AG04450 (cell line): ENCODE measurements around the gene CEACAM4. TPM values are rescaled to one million over a fixed set of nuclear protein-coding genes. Genes with fewer than 3 reads are reported as not detected.

ENCODE experiments used
- CTCF ChIA-PET: fragments of 300-600, 350-600 bp; formaldehyde crosslinking; extraction: SDS; loops from one replicate; lab custom pipeline; 2022; ENCODE audit warnings: antibody characterized with exemption, inconsistent platforms; lab: Charles Lee
- POLR2A ChIA-PET: fragments of 350-600 bp; formaldehyde crosslinking; extraction: SDS; loops from one replicate; lab custom pipeline; 2021; ENCODE audit warnings: antibody characterized with exemption, inconsistent platforms; lab: Yijun Ruan, JAX
- DNase-seq: peaks from one replicate; pipeline ENCODE4 v3.0.0-alpha.2; 2011; ENCODE audit warnings: low read depth, low spot score
- H3K27ac ChIP-seq: one replicate; pipeline ENCODE4 v1.5.1; 2012; ENCODE audit warnings: low read depth, low read length, control low read depth
- H3K27me3 ChIP-seq: one replicate; pipeline ENCODE4 v1.6.0; 2012; ENCODE audit warnings: low read length; ENCODE audit not compliant: control insufficient read depth, insufficient read depth
- H3K4me3 ChIP-seq: 2 replicates; pipeline ENCODE4 v1.5.1; 2011; ENCODE audit warnings: mild to moderate bottlenecking, low read depth, low read length, control low read depth
- H3K9me3 ChIP-seq: 2 replicates; pipeline ENCODE4 v1.5.1; 2012; ENCODE audit warnings: low read length; ENCODE audit not compliant: control insufficient read depth, insufficient read depth
- CTCF ChIP-seq: IDR thresholded peaks from 2 replicates; pipeline ENCODE4 v1.5.1; 2011; ENCODE audit warnings: low read depth, low read length, control low read depth, inconsistent platforms
- polyA plus RNA-seq: library from polyadenylated mRNA; depleted of rRNA; stranded (reverse); fragments of >200 nt; gene quantifications from 2 replicates; pipeline ENCODE4 v1.2.3, GENCODE V29; 2011

The CEACAM4 gene
- polyA plus RNA-seq, 1 experiment, result not detected

GRCh38 chr19:41588497-41589209 lies 38.2 kb downstream of the CEACAM4 start:
- TF ChIP-seq CTCF, result no peak
- POLR2A ChIA-PET, result no interaction called here
- Histone ChIP-seq H3K27ac (no peak overlapping the region), H3K4me3 (no peak overlapping the region), H3K9me3 (no peaks in the 10 kb centered on the region), H3K27me3 (no peaks in the 10 kb centered on the region)
- no peak for DNase-seq
- CTCF ChIA-PET, result interaction anchor here (1.3 kb wide), 1 partner anchor 9 kb away, joined by 5 read pairs; no protein-coding TSS in a partner anchor

- TF ChIP-seq CTCF, result no peak
- Histone ChIP-seq H3K9me3 (no peaks in the 10 kb centered on the region), H3K27ac (no peak overlapping the region), H3K27me3 (no peaks in the 10 kb centered on the region), H3K4me3 (no peak overlapping the region)
- no peak for DNase-seq
- ChIA-PET CTCF (interaction anchor here (1.2 to 1.3 kb wide), 2 partner anchors 10 to 19 kb away, joined by 3 to 5 read pairs; no protein-coding TSS in a partner anchor), POLR2A (no interaction called here)
These were observed 39.0 kb downstream of the CEACAM4 start for GRCh38 chr19:41587838-41588210.

- H3K27ac ChIP-seq, result no peak overlapping the region
- H3K9me3 ChIP-seq, result peaks cover 5% of the 10 kb centered on the region
- POLR2A ChIA-PET, result no interaction called here
These were observed 39.6 kb downstream of the CEACAM4 start for GRCh38 chr19:41587101-41587837.

DNA sequence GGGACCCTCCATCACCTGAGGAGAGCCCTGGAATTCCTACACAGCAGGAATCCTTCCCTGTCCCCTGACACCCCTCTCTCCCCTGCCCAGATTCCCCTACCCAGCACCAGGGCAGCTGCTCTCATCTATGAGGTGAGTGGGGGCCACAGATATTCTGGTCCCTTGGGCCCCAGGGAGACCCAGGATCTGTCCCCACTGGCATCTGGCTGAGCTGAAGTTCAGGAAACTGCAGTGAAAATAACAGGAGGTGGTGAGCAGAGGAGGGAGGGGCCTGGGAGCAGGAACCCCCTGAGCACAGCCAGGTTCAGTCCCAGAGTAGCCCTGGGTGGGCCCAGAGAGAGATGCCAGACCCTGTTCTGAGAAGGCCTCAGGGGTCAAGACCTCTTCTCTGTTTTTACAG lies 40.8 kb downstream of the CEACAM4 start:
- ChIA-PET POLR2A (no interaction called here), CTCF (no interaction called here)
- Histone ChIP-seq H3K27ac (no peak overlapping the region), H3K4me3 (no peak overlapping the region), H3K9me3 (peaks cover 8% of the 10 kb centered on the region), H3K27me3 (no peaks in the 10 kb centered on the region)
- TF ChIP-seq CTCF, result no peak
- no peak for DNase-seq

More at GRCh38 chr19:41587101-41587837, 39.6 kb downstream of the CEACAM4 start:
- DNase-seq, result no peak
- no peak for TF ChIP-seq CTCF
- H3K4me3 ChIP-seq, result no peak overlapping the region
- no peaks in the 10 kb centered on the region for H3K27me3 ChIP-seq
- CTCF ChIA-PET, result interaction anchor here (0.6 to 1.3 kb wide), 3 partner anchors 9 to 18 kb away, joined by 3 to 5 read pairs (median 3); no protein-coding TSS in a partner anchor

DNA sequence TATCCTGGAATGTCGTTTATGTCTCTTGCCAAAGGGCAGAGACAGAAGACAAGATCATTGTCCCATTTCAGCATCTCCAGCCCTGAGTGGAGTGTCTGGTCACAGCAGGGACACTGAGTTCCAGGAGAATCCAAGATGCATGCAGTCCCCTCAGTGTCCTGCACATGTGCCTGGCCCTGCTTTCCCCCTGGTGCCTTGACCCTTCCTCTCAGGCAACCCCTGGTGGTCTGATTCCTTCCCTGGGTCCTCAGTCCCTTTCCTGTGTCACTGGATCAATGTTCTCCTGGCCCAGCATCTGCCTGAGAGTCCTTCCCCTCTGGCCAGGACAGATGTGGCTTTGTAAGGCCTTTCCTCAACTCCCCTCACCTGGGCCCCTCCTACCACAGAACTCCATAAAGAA lies 41.9 kb downstream of the CEACAM4 start:
- Histone ChIP-seq H3K4me3 (no peak overlapping the region), H3K27me3 (no peaks in the 10 kb centered on the region), H3K9me3 (peaks cover 8% of the 10 kb centered on the region), H3K27ac (no peak overlapping the region)
- ChIA-PET CTCF (no interaction called here), POLR2A (no interaction called here)
- no peak for TF ChIP-seq CTCF
- no peak for DNase-seq
